Medulla oblongata (tissue), 1 donor: ENCODE results near the gene CTDP1.

Experiments used
- DNase-seq: peaks from one replicate; pipeline ENCODE4 v3.0.0-alpha.2; 2015; ENCODE audit errors: extremely low spot score

The CTDP1 gene

DNA sequence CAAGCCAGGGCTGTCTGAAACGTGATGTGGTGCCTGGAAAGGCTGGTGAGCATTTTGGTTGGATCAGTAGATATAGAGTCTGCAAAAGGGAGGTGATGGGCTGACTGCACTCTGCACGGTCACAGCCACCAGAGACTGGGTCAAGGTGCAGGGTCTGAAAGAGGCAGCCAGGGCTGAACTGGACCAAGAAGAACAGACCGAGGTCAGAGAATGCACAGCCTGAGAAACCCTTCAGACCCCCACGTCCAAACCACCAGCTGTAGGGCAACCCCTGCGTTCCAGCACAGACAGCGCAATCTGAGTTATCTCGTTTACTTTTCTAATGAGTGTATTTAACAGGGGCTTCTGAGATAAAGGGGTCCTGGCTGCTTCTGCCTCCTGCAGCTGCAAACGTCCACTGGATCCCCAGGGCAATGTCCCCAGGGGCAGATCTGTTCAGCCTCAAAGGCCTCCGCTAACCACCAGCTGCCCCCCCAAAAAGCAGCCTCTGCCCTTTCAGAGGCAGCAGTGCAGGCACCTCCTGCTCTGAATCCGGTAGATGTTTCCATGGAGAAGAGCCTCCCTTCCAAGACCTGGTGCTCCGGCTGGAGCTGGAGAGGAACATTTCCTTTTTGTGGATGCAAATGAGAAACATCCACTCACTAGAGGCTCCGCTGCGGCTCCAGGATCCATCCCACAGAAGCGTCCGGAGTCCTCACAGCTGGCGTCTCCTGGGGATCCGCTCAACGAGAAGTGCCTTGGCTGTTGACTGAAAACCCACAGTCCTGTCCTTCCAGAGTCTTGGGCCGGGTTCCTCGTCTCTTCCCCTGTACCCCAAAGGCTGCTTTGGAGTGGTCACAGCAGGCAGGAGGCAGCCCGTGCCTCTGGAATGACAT is 117.2 kb downstream of the CTDP1 start:
- DNase-seq: peak; percentile 16

DNA sequence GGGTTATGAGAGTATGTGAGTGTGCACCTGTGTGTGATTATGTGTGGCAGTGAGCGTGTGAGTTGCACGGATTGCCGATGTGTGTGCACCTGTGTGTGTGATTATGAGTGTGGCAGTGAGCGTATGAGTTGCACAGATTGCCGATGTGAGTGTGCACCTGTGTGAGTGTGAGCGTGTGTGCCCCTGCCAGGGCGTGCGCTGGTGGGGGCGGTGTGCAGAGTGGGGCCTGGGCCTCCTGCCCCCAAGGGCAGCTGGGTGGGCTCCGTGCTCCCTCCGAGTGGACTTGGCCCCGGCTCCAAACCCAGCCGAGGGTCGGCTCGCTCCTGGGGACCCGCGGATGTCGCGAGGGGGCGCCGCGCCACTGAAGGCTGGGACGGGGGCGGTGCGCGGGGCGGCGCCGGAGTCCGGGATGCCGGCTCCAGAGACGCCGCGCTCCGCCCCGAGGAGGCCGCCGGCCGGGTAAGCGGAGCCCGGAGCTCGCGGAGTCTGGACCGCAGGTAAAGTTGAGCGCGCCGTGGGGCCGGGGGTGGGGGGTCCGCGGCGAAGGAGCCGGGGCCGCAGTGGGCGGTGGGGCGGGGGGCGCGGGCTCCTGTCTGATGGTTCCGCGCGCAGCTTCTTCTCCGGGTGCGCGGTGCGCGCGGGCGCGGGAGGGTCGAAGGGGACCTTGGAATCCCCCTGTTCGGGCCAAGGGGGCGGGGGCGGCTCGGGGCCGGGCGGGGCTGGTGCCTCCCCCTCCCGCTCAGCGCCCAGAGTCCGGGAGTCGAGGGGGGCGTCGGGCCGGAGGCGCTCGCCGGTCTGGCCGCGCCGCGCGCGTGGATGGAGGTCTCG is 118.1 kb downstream of the CTDP1 start, which contains the start of gene KCNG2:
KCNG2 (plus strand) TSS at position 421 of the 828 bp plus-strand sequence. CDS start 65,730 bp downstream, outside the sequence.
- DNase-seq: no peak

DNA sequence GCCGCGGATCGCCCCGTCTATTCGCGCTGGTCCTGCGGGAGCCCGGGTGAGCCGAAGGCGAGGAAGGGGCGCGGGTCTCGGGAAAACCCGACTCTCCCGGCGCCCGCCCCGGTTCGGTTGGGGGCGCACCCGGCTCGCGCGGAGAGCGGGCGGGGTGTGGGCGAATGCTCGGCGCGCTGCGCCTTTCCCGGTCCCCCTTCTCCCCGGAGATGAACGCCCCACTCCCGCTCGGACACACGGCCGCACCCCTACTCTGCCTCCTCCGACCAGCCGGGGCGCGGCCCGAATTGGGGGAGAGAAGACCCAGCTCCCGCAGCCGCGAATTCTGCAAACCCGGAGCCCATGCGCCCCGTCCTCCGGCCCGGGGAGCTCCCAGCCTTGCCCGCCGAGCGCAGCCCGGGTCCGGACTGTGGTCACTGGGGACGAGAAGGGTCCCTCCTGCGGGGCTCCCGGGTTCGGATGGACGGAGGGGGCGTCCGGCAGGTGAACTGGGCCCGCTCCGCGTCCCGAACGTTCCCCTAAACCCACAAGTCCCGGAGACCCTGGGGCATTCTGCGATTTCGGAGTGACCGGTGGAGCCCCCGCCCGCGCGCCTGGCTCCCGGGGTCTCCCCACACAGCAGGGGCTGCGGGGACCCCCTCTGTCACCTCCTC is 118.9 kb downstream of the CTDP1 start:
- DNase-seq: no peak

DNA sequence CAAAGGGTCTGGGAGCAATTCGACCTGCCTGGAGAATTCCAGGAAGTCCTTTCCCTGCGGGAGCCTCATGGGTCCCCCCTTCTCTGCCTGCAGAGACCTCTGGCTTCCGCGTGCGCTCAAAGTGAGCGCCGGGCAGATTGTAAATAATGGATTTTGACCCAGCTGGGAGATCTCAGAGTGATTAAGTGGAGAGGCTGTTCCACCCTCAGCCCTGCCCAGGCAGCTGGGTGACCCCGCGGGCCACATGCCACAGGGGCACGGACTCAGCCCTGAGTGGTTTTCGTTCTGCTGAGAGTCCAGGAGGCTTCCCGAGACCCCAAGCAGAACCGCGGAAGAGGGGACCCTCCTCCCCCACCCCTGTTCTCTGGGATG is 119.4 kb downstream of the CTDP1 start:
- DNase-seq: no peak

GRCh38 chr18:79799619-79800370 is 120.2 kb downstream of the CTDP1 start:
- DNase-seq: no peak

DNA sequence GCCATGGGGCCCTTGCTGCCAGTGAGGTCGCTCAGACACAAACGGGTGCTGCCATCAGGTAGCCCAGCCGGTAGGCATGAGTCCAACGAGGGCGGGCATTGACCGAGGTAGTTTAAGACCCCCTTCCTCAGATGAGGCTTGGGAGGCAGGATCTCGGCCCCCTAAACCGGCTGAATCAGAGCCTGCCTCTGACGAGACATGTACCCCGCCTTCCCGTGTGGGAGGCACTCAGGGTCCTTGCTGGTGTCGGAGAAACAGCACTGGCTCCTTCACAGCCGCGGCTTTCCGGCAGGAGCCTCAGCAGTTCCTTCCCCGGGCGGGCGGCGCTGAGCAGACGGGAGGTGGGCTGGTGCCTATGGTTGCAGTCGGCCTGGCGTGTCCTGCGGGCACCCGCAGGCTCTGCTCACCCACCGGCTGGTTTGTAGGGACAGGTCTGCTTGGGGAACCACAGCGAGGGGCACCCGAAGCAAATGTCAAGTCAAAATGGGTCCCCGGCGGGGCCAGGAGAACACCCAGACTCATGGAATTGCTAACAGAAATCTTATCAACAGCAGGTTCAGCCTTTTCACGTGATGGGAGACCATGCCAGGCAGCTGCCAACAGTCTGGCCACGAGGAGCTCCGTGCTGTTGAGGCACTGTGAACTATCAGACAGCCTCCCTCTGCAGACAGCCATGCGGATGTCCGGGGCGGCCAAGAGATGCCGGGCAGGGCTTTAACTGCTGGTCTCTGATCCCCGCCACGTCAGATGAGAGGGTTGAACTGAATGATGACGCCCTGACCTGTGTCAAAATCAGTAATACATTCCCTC is 121.0 kb downstream of the CTDP1 start:
- no peak for DNase-seq

DNA sequence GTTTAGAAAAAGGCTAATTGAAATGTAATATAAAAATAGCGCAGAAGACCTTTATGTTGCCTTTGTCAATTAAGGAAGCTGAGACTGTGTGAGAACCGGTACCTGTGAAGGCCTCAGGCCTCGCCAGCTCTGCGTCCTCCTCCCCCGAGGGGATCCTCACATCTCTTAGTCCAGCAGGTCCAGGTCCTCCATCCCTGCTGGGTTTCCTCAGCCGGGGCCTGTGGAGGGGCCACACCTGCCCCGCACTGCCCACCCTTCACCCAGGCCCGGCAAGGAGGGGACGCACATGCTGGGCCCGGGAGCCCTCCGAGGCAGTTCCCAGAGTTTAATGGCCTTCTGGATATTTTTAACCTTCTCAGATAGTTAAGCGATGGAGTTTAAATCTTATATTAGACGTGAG is 121.6 kb downstream of the CTDP1 start:
- no peak for DNase-seq

- DNase-seq: no peak
These were observed 122.0 kb downstream of the CTDP1 start for GRCh38 chr18:79801641-79802040.

DNA sequence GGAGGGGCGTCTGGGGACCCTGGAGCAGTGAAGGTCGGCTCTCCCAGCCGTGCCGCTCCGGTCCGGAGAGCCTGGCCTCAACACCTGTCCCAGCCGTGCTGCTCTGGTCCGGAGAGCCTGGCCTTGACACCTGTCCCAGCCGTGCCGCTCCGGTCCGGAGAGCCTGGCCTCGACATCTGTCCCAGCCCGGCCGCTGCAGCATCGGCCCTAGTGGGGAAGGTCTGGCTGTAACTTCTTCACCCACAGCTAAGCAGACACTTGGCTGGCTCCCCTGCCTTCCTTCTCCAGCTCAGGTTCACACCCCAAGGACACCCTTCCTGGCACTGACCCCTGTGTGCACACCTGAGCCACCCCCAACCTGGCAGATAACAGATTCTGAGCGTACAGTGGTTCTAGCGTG is 122.7 kb downstream of the CTDP1 start:
- no peak for DNase-seq

GRCh38 chr18:79803611-79804051 is 124.0 kb downstream of the CTDP1 start:
- no peak for DNase-seq
